GM23248 (cell line): Measurements from ENCODE around the gene IL22. TPM values are rescaled to one million over a fixed set of nuclear protein-coding genes. Genes with fewer than 3 reads are reported as not detected.

Experiments used
- DNase-seq: peaks from one replicate; pipeline ENCODE4 v3.0.0-alpha.2; 2015
- H2AFZ ChIP-seq: fragments of 200-600 bp; sonication (generic); 2 replicates; pipeline ENCODE4 v1.6.1; 2016; ENCODE audit warnings: antibody characterized with exemption
- H3F3A ChIP-seq: fragments of 200-600 bp; sonication (generic); 2 replicates; pipeline ENCODE4 v1.6.1; 2016; ENCODE audit warnings: mild to moderate bottlenecking, antibody characterized with exemption, mixed run types; ENCODE audit not compliant: insufficient read depth
- H3K27ac ChIP-seq: fragments of 200-600 bp; sonication (generic); 2 replicates; pipeline ENCODE4 v1.5.1; 2016; ENCODE audit warnings: mild to moderate bottlenecking
- H3K27me3 ChIP-seq: fragments of 200-600 bp; sonication (generic); replicated peaks from 2 replicates; pipeline ENCODE4 v1.6.1; 2016; ENCODE audit warnings: mild to moderate bottlenecking; ENCODE audit not compliant: insufficient read depth
- H3K36me3 ChIP-seq: fragments of 200-600 bp; sonication (generic); 2 replicates; pipeline ENCODE4 v1.6.1; 2016; ENCODE audit warnings: low read depth, mild to moderate bottlenecking
- H3K4me1 ChIP-seq: fragments of 200-600 bp; sonication (generic); 2 replicates; pipeline ENCODE4 v1.6.1; 2016; ENCODE audit warnings: mild to moderate bottlenecking; ENCODE audit not compliant: insufficient read depth
- H3K4me2 ChIP-seq: fragments of 200-600 bp; sonication (generic); one replicate; pipeline ENCODE4 v1.6.1; 2016; ENCODE audit warnings: mild to moderate bottlenecking; ENCODE audit not compliant: unreplicated experiment
- H3K4me3 ChIP-seq: fragments of 200-600 bp; sonication (generic); 2 replicates; pipeline ENCODE4 v1.5.1; 2016; ENCODE audit warnings: mild to moderate bottlenecking
- H3K79me2 ChIP-seq: fragments of 200-600 bp; sonication (generic); 2 replicates; pipeline ENCODE4 v1.6.1; 2016; ENCODE audit warnings: mild to moderate bottlenecking; ENCODE audit not compliant: insufficient read depth
- H3K9ac ChIP-seq: fragments of 200-600 bp; sonication (generic); 2 replicates; pipeline ENCODE4 v1.6.1; 2016; ENCODE audit warnings: mild to moderate bottlenecking
- H3K9me2 ChIP-seq: fragments of 200-600 bp; sonication (generic); 2 replicates; pipeline ENCODE4 v1.6.1; 2016; ENCODE audit warnings: mixed run types, mild to moderate bottlenecking, moderate library complexity; ENCODE audit not compliant: insufficient read depth
- H3K9me3 ChIP-seq: fragments of 200-600 bp; sonication (generic); one replicate; pipeline ENCODE4 v1.6.1; 2017; ENCODE audit warnings: low read depth
- H4K20me1 ChIP-seq: fragments of 200-600 bp; sonication (generic); 2 replicates; pipeline ENCODE4 v1.6.0; 2016; ENCODE audit not compliant: insufficient read depth
- EZH2 ChIP-seq: fragments of 200-600 bp; sonication (generic); IDR thresholded peaks from 2 replicates; pipeline ENCODE4 v1.6.1; 2018; ENCODE audit warnings: antibody characterized with exemption, mild to moderate bottlenecking; ENCODE audit not compliant: insufficient read depth, poor library complexity, severe bottlenecking
- EZH2phosphoT487 ChIP-seq: fragments of 200-600 bp; sonication (generic); IDR thresholded peaks from 2 replicates; pipeline ENCODE4 v1.6.1; 2018; ENCODE audit warnings: antibody characterized with exemption, moderate library complexity, mild to moderate bottlenecking, low read depth; ENCODE audit not compliant: insufficient read depth
- WGBS, 2 experiments: methylation state at CpG; one replicate each; pipeline ENCODE4 v1.1.6; 2015 to 2017; ENCODE audit warnings: low lambda C conversion rate in 2 of 2, low coverage in 1 of 2; ENCODE audit errors: missing lambda C conversion rate in 2 of 2; 5-methylcytosine and 5-hydroxymethylcytosine counted together
- in situ Hi-C: fragments of 300-500 bp; cut with MboI; formaldehyde crosslinking; loops from 2 replicates; pipeline ENCODE4 v1.15.0; 2020
- polyA plus RNA-seq: library from polyadenylated mRNA; unstranded; fragments of >200 nt; fragmentation: Nextera tagmentation; extraction: Ambion mirVana; gene quantifications from 2 replicates; pipeline ENCODE4 v1.2.1, GENCODE V29; 2016
- total RNA-seq: library from RNA; depleted of rRNA; stranded (reverse); fragments of >200 nt; shearing (Covaris generic); gene quantifications from 2 replicates; pipeline ENCODE4 v1.2.3, GENCODE V29; 2014

Gene IL22
- total and polyA plus RNA-seq, 2 experiments from 2014 or later, result not detected

DNA sequence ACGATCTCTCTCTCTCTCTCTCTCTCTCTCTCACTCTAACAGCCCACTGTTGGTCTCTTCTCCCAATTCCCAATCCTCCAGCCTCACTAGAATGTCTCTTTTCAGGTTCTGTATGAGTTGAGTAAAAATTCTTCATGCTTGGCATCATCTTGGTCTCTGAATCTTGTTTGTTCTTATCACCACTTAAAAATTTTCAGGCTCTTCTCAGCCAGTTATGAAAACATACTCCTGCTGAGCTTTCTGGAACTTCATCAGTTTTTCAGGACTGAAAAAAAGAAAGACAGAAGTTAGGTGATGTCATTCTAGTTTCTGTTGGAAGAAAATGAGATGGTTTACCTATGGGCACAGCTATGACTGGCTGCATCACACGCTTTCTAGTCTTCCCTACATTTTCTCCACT lies 11.5 kb upstream of the IL22 start:
- in situ Hi-C loops, result no loop called here
- peak; percentile 82 for DNase-seq
- no peak overlapping the region for H3K4me3 ChIP-seq
- H3K4me2 ChIP-seq, result peak overlapping the region; percentile 16
- H3K27ac ChIP-seq, result peak overlapping the region; percentile 72
- no peak overlapping the region for H2AFZ ChIP-seq
- H3K27me3 ChIP-seq, result no peaks in the 10 kb centered on the region
- H3K79me2 ChIP-seq, result no peaks in the 10 kb centered on the region
- no peak overlapping the region for H3K9ac ChIP-seq
- peaks cover 43% of the 10 kb centered on the region for H3F3A ChIP-seq
- H3K36me3 ChIP-seq, result no peaks in the 10 kb centered on the region
- peaks cover 76% of the 10 kb centered on the region for H3K4me1 ChIP-seq
- H3K9me2 ChIP-seq, result no peaks in the 10 kb centered on the region
- 75 to 89% methylated on average over 1 to 2 of the region's 2 CpGs for WGBS, 2 experiments
- TF ChIP-seq EZH2phosphoT487 (no peak), EZH2 (no peak)
- H3K9me3 ChIP-seq, result no peaks in the 10 kb centered on the region
- no peaks in the 10 kb centered on the region for H4K20me1 ChIP-seq

DNA sequence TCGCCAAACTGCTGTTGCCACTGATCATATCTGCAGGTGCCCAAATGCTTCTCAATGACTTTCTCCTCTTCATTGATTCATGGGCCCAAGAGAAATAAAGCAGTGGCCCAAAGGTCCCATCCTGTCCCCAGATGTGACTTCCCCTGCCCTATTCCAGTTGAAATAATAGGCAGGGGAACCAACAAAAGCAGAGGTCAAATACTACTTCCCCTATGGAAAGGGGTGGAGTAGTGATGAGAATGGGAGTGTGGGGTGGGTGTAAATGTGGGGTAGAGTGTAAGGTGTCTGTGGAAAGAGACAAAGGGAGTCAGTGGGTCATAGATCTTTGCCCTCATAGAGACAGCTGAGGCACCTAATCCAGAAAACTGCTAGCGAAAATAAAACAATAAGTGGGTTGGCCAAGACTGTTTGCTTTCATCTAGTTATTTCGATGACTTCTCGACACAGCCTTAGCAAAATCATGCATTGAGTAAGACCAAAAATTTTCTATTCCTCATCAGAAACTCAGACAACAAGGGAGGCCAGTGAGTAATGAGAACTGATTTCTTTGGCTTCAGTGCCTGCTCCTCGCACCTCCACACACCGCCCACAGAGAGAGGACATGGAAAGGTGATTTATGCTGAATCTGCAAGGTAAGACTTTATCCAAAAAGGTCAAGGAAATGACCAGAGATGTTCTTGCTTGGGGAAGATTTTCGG lies 10.9 kb upstream of the IL22 start:
- WGBS, 2 experiments, result 72 to 78% methylated on average over 6 to 7 of the region's 7 CpGs
- TF ChIP-seq EZH2 (no peak), EZH2phosphoT487 (no peak)
- peak overlapping the region; percentile 16 for H3K4me2 ChIP-seq

DNA sequence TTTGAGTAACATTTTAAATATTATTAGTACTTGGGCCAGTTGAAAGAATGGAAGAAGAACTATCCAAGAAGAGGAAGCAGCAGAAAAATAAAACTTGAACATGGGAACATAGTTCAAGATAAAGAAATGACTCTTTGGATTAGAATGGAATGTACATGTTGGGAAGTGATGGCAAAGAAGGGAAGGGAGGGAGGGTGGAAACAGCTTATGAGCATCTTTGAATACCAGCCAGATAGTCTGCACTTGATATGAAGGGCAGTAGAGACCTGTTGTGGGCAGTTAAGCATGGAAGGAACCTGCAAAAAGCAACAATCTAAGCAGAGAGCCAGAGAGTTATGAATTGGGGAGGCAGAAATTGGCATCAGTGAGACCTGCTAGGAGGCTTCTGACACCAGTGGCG lies 10.0 kb upstream of the IL22 start:
- peaks cover 79% of the 10 kb centered on the region for H3K4me1 ChIP-seq
- H3K9me2 ChIP-seq, result no peaks in the 10 kb centered on the region
- H2AFZ ChIP-seq, result no peak overlapping the region
- no peaks in the 10 kb centered on the region for H3K36me3 ChIP-seq
- H3K9me3 ChIP-seq, result no peaks in the 10 kb centered on the region
- H3K4me2 ChIP-seq, result no peak overlapping the region
- DNase-seq, result peak; percentile 39
- H3K27ac ChIP-seq, result no peak overlapping the region
- H3F3A ChIP-seq, result peaks cover 57% of the 10 kb centered on the region
- no peak overlapping the region for H3K9ac ChIP-seq
- TF ChIP-seq EZH2 (no peak), EZH2phosphoT487 (no peak)
- no peaks in the 10 kb centered on the region for H3K27me3 ChIP-seq
- no peak overlapping the region for H3K4me3 ChIP-seq
- H4K20me1 ChIP-seq, result no peaks in the 10 kb centered on the region
- H3K79me2 ChIP-seq, result no peaks in the 10 kb centered on the region
- in situ Hi-C loops, result no loop called here
- WGBS, 2 experiments, result 89 to 100% methylated on average over 1 of the region's 1 CpG

More for the DNA sequence above, 10.9 kb upstream of the IL22 start:
- Histone ChIP-seq H2AFZ (no peak overlapping the region), H3K27ac (peak overlapping the region; percentile 72), H3K9me2 (no peaks in the 10 kb centered on the region), H3K36me3 (no peaks in the 10 kb centered on the region), H3K27me3 (no peaks in the 10 kb centered on the region), H3K9me3 (no peaks in the 10 kb centered on the region), H4K20me1 (no peaks in the 10 kb centered on the region), H3F3A (peaks cover 48% of the 10 kb centered on the region), H3K9ac (no peak overlapping the region), H3K4me3 (no peak overlapping the region), H3K4me1 (peaks cover 79% of the 10 kb centered on the region), H3K79me2 (no peaks in the 10 kb centered on the region)
- in situ Hi-C loops, result no loop called here
- DNase-seq, result peak; percentile 68

DNA sequence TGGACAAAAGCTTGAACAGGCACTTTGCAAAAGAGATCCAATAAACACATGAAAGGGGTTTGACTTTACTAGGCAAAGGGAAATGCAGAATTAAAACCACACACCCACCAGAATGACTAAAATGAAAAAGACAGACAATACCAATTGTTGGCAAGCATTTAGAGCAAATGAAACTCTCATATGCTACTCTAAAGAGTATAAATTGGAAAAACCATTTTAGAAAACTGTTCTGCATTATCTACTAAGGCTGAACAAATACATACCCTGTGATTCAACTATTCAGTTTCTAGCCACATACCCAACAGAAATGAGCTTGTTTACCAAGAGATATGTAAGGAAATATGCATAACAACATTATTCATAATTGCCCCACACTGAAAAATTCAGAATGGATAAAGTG lies 8.5 kb upstream of the IL22 start:
- peaks cover 54% of the 10 kb centered on the region for H3F3A ChIP-seq
- no peak overlapping the region for H3K9ac ChIP-seq
- no peak for DNase-seq
- no peaks in the 10 kb centered on the region for H3K36me3 ChIP-seq
- H3K27ac ChIP-seq, result no peak overlapping the region
- TF ChIP-seq EZH2 (no peak), EZH2phosphoT487 (no peak)
- no peak overlapping the region for H3K4me2 ChIP-seq
- no peaks in the 10 kb centered on the region for H3K9me2 ChIP-seq
- H3K4me1 ChIP-seq, result peaks cover 67% of the 10 kb centered on the region
- no peak overlapping the region for H3K4me3 ChIP-seq
- no peaks in the 10 kb centered on the region for H3K27me3 ChIP-seq
- in situ Hi-C loops, result no loop called here
- no peaks in the 10 kb centered on the region for H3K79me2 ChIP-seq
- H2AFZ ChIP-seq, result no peak overlapping the region
- H4K20me1 ChIP-seq, result no peaks in the 10 kb centered on the region
- H3K9me3 ChIP-seq, result no peaks in the 10 kb centered on the region
